GM10266 (cell line): ENCODE measurements around the gene AP2A2.

Source experiments
- DNase-seq: peaks from one replicate; pipeline ENCODE4 v3.0.0; 2012; ENCODE audit errors: extremely low spot score
- TF ChIP-seq, protein P1 (sequence below): IDR thresholded peaks from 2 replicates; pipeline ENCODE4 v1.5.1; 2012; ENCODE audit warnings: mild to moderate bottlenecking, low read depth; ENCODE audit not compliant: control insufficient read depth, insufficient read depth; ENCODE audit errors: missing control alignments

AP2A2 gene

DNA sequence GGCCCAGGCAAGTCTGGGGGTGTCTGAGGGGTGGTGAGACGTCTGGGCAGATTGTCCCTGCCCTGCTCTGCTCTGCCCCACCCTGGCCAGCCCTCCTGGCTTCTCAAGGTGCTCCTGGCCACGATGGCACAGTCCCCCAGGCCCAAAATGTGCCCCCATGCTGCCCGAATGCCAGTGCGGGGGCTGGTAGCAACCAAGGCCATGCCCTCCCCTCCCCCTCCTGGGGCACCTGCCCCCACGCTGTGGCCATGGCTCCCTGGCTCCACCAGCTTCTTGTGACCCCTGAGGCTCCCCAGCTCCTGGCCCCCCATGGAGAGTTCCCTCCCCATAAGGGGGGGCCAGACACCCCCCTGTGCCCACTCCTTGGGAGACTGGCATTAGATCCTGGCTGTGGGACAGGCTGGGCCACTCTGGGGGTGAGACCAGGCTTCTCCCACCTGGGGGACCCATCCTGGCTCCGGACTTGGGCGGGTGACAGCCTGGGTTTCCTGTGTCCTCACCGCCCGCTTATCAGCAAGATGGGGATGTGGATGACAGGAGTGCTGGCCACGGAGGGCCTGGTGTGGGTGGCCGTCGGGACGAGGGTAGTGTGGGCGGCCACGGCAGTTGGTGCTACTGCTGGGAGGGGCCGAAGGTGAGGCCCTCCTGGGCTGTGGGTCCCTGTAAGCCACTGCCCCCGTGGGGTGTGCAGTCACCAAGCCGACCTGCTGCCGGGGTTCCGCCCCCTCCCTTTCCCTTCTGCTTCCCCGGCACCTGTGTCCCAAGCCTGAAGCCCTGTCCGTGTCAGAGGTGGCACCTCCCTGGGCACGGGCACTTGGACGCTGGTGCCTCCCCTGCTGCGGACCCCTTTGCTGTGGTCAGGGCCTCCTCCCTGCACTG is 126.7 kb downstream of the AP2A2 start:
- DNase-seq = no peak
- TF ChIP-seq, protein P1, sequence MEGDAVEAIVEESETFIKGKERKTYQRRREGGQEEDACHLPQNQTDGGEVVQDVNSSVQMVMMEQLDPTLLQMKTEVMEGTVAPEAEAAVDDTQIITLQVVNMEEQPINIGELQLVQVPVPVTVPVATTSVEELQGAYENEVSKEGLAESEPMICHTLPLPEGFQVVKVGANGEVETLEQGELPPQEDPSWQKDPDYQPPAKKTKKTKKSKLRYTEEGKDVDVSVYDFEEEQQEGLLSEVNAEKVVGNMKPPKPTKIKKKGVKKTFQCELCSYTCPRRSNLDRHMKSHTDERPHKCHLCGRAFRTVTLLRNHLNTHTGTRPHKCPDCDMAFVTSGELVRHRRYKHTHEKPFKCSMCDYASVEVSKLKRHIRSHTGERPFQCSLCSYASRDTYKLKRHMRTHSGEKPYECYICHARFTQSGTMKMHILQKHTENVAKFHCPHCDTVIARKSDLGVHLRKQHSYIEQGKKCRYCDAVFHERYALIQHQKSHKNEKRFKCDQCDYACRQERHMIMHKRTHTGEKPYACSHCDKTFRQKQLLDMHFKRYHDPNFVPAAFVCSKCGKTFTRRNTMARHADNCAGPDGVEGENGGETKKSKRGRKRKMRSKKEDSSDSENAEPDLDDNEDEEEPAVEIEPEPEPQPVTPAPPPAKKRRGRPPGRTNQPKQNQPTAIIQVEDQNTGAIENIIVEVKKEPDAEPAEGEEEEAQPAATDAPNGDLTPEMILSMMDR = no peak

DNA sequence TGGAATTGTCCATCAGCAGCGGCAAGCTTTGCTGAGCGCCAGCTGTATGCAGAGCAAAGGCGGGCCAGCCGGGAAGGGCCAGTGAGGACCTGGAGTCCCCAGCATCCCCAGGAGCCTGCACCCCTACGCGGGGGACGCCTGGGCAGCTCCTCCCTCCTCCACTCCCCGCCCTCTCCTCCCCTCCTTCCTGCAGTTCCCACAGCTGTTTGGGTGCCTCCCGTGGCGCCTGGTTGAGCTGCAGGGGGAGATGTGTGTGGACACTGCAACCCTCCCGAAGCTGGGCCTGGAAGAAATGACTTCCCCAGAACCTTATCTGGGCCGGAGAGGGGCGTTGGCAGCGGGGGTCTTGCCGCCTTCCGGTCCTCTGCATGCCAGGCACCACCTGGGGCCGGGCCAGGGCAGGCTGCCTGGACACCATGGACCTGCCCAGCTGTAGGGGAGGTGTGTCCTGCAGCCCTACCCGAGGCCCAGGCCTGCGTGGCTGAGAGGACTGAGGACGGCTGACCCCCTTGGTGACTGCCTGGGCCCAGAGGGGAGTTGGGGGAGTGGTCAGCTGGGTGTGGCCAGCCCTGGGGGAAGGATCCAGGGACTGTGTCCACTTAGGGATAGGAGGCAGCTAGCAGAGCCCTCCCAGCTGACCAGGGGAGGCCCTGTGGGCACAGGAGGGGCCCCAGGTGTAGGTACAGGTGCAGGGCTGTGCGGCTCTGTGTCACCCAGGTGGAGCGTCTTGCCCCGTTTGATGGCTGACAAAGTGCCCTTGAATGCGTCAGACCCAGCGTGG is 127.6 kb downstream of the AP2A2 start:
- TF ChIP-seq, protein P1 = no peak
- no peak for DNase-seq

DNA sequence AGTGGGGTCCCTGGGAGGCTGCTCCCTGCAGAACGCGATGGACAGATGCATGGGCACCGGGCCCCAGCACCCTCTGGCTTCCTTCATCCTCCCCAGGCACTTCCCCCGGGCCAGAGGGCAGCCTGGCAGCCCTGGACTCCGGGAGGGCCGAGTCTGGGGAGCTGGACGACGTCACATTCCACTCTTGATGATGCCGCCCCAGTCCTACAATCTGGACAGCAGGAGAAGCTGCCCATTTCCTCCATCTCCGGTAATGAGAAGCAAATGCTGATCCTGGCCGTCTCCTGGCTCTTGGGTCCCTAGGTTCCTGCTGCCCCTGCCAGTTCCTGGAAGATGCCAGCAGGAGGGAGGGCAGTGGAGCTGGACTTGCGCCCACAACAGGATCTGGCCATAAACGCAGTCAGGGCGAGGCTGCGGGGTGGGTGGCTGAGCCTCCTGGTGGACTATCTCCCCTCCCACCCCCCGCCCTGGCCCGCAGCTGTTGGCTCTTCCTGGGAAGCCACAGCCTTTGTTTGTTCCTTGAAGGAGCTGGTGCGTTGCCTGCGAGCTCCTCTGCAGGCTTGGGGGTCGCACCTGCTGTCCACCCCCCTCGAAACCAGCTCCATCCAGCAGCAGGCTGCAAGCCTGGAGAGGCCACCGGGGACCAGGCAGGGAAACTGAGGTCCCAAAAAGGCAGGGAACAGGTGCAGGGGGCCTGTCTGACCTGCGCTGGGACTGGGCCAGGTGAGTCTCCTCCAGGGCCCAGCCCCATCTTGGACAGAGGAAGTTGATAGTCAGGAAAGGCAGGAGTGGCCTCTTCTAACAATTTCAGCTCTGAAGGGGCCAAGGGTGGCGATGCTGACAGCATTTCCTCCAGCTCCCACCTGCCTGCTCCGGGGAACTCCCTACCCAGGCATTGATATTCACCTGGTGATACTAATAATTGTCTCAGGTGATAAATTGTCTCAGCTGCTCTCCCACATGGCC is 128.8 kb downstream of the AP2A2 start:
- no peak for DNase-seq
- TF ChIP-seq, protein P1 = no peak

DNA sequence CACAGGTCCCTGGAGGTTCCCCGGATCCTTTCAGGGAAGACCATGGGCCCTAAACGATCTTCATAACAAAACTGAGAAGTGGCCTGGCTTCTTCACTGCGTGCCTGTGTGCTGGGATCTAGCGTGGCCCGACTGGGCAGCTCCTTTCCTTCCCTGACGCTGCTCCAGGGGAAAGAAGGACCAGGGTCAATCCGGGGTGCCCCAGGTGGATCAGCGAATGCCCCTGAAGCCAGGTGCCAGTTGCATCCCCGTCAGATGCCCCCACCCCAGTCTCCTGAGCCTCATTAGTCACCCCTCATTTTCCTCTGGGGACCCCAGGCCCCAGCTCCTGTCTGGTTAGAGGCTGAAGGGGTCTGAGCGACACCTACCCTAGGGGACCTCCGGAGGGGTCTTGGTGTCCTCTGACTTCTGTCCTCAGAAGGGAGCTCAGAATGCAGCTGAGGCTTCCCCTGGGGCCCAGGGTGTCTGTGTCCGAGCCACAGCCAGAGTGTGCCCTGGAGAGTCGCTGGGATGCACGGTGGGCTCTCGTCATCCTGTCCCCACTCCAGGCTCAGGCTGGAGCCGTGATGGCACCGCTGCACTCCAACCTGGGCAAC is 129.5 kb downstream of the AP2A2 start:
- no peak for DNase-seq
- TF ChIP-seq, protein P1 = no peak

DNA sequence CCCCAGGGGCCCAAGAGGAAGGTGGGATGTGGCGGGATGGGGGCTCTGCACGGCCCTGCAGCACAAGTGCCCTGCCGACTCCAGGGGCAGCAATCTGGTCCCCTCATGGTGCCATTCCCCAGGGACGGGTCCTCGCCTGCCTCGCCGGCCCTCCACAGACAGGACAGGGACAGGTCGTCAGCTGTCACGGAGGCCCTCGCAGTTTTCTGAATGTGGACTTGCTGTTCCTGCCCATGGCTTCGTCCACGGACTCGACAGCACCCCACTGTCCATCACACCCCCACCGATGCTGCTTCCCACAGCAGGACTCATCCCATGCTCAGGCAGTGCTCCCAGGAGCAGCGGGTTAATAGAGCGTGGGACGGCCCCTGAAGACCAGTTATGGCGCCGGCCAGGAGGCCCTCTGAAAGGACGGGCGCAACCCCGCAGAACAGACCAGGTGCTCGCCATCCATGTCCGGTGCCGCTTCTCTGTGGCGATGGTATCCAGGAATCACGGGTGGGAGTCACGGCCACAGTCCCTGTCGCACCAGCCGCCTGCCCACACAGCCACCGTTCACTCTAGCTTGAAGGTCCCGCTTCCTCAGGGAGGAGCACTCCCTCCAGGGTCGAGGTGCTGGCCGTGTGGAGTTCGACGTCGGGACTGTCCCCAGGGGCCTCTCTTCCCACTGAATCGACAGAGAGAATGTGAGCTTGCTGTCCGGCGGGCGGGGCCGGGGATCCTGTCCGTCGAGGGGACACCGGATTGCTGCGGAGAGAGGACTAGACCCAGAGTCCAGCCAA is 130.5 kb downstream of the AP2A2 start:
- TF ChIP-seq, protein P1 = no peak
- no peak for DNase-seq

DNA sequence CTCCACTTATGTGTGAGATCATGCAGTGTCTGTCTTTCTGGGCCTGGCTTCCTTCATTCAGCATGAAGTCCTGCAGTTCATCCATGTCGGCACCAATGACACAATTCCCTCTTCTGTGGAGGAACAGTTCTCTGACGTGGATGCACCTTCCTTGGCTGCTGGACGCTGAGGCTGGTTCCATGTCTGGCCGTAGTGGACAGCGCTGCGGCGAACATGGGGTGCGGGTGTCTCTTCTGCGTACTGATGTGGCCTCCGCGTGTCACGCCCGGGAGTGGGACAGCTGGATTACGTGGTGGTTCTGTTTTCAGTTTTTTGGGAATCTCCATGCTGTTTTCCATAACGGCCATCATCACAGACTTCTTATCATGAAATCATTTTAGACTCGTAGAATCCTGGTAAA is 132.1 kb downstream of the AP2A2 start:
- no peak for DNase-seq
- TF ChIP-seq, protein P1 = no peak
